HG03378 (cell line): ENCODE results near the gene CHN1.

Experiments used
- ATAC-seq: cut with Tn5 transposase; IDR thresholded peaks from one replicate; pipeline ENCODE4 v1.9.1; 2021; ENCODE audit warnings: mild to moderate bottlenecking, moderate library complexity; ENCODE audit not compliant: unreplicated experiment

The CHN1 gene

DNA sequence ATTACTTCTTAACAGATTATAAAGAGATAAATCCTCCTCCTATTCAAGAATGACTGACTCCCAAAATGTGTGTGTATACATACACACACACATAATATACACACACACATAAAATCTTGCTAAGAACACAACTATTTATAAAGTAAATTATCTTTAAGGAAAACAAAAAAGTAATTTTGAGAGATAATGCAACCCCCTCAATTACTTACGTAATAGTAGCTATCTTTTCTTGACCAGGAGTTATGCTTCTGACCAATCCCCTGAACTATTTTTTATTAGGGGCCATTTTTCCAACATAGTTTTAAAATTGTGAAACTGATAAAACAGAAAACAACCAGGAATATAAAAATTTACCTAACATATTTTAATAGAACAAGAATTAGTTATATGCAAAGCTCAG lies 127.9 kb downstream of the CHN1 start:
- no peak for ATAC-seq

DNA sequence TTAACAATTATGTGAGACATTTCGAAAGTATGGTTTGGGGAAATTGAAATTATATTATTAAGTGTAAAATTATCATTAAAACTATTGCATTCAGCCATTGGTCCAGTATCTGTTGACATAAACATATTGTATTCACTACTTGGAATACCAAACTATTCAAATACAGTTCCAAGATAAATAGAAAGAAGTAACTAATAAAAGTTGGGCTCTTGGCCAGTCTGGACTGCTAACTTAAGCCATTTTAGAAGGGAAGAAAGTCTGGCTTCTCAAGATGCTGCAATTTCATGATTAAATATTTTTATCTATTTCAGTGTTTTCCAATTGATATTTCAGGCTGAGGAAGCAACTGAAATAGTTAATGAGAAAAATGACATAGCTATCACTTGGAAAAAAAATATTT lies 131.1 kb downstream of the CHN1 start:
- ATAC-seq: no peak

DNA sequence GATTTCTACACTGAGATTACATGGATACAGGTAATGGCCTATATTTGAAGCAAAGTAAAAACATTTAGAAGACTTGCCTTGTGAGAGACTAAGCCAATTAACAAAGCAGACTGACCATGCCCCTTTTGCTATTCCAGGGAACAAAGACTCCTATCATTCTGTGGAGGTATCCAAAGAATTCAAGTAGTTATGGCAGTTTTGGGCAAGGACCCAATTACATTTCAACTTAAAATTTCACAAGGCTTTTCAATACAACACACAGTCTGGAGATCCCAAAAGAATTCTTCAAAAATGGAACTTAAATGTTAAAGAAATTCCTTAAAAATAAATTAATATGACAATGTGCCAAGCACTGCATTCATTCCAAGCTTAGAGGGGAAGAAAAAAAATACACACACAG lies 131.7 kb downstream of the CHN1 start:
- ATAC-seq: no peak

DNA sequence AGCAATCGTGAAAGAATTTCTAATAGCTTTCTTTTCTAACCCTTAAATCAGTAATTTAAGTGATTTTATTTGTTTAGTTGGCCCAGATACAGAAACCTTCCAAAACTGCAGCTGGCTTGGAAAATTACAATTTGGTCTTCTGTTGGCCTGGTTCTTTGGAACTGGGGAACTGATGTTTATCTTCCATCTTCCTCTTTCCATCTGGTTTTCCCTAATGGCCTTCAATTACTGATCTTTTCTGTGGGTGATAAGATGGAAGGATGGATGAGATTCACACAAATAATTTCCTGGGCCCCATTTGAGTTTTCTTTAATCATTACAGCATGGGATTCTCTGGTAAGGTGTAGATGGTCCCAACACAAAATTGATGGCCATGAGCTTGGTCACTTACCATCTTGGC lies 134.4 kb downstream of the CHN1 start:
- ATAC-seq: no peak

DNA sequence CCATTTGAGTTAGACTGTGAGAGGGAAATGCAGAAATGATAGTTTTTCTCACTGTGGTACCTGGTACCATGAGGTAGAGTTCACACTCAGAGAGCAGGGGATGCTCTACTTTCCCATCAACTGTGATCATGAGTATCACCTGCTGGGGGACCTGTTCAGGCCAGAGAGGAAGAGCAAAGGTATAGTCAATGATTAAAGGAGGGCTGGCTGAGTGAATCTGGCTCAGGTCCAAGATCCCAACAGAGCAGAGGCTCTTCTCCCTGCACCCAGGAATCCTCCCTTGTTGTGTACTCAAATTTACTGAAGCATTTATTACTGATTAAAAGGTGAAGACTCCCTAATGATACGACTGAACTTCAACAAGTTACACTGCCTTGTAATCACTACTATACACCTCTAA lies 136.3 kb downstream of the CHN1 start:
- no peak for ATAC-seq

DNA sequence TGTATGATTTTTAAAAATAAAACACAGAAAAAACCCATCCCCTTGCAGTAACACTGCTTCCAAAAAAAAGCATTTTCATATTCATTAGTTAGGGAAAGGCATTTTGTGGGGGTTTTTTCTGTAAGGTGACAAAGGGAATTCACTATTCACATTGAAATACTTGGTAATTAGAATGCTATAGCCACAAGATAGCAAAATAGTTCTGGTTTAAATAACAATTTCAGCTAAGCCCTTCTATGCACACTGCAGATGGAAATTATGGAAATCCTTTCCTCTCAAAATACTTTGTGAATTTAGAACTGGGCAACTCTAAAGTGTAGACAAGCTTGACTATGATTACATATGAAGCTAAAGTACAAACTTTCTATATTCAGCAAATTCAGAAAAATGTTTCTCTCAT lies 138.8 kb downstream of the CHN1 start:
- ATAC-seq: no peak

DNA sequence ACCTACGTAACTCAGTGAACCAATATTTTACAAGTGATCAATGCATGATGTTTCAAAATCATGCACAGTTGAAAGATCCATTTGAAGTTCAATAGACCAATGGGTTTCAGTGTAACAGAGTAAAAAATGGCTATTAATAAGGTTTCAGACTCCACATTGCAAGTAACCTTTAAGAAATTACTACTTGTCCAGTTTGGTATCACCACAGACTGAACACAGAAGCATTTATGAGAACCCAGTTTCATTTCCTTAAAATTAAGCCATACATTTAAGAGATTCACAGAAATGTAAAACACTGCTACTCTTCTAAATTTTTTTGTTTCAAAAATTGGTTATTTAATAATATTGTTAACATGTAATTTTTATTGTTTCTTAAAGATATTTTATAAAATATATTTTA lies 142.0 kb downstream of the CHN1 start:
- ATAC-seq: no peak

DNA sequence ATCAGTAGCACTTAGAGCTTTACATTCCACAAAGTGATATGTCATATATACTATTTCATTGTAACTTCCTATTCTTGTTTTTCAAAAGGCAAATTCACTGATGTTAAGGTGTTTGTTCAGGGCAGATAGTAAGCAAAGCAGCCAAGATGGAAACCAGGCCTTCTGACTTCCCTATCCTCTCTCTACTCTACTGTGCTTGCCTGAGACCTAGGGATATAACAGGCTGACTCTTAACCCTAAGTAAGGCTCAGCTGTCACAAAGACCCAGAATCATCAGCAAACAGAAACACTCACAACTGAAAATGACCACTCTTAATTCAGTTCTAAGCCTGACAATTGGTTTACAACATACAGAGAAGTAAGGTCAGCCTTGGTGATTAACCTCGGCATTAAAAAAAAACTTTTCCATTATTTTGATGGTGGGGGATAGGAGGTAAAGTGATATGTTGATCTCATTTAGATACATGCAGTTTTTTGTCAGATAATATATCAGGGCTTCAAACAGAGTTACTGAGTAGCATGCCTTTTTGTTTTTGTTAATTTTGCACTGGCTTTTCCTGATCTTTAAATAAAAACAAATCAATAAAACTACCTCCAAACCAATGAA lies 145.5 kb downstream of the CHN1 start:
- no peak for ATAC-seq

DNA sequence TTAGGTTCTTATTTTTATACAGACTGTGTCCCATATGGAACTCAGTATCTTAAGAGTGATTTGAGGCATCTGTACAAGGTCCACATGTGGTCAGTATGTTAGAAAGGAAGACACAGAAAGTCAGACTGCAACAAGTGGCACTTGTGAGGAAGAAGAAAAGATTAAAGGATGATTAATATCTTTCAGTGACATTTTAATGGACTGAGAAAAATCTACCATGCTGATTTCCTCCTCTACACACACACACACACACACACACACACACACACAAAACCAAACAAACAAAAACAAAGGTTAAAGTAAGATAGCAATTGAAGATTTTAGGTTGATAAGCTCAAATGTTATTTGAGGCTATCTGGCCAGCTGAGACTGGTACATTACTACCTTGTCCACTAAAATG lies 146.4 kb downstream of the CHN1 start:
- no peak for ATAC-seq

DNA sequence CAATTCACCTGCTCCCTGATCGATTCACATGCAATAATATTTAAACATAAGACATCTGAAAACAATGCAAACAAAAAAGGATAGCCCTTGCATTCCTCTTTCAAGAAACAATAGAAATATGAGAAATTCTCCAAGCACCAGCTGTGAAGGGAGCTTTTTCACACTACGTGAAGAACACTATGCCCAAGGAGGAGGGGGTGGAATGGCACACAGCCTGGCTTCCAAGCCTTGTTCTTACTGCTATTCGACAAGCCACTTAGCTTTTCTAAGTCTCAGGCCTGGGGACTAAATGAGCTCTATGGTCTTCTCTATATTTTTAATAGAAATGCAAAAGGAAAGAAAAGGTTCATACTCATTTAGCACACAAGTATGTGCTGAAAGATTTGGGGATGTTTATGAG lies 148.7 kb downstream of the CHN1 start:
- no peak for ATAC-seq

DNA sequence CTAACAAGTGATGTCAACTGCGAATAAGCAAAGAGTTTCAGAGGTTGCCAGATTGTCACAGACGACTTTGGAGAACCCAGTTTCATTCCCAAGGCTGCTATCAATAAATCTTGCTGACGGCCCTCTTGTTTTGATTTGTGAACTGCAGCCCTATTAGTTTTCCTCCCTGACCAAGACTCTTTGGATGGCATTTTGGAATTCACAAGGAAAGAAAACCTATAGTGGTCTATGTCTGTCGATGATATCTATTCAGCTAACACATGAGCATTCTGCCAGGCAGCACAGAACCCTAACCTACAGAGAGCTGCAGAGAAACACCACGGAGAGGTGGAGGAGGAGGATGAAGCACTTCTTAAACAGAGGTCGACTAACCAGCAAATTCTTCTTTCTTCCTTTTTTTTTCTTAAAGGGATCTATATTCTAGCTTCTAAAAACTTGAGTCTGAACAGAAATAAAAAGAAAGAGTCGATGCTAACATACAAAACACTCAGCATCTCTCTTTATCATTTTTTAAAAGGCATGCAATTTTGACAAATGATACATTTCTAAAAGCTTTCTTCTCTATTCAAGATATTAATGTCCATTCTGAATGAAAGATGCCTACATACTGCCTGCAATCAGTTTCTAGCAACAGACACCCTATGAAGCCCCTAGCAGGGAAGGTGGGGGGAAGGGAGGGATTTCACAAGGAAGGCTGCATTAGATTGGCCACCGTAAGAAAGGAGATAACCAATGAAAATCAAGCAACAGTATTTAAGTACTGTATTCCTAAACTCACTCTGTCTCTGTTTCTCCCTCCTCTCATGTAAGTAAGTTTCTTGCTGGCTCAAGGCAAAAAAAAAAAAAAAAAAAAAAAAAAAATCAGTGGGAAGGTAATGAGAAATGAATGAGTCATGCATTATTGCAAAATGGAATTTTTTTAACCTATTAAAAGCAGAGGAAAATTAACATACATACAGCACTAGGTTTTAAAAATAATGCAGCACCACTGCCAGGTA lies 157.9 kb downstream of the CHN1 start:
- ATAC-seq: no peak

DNA sequence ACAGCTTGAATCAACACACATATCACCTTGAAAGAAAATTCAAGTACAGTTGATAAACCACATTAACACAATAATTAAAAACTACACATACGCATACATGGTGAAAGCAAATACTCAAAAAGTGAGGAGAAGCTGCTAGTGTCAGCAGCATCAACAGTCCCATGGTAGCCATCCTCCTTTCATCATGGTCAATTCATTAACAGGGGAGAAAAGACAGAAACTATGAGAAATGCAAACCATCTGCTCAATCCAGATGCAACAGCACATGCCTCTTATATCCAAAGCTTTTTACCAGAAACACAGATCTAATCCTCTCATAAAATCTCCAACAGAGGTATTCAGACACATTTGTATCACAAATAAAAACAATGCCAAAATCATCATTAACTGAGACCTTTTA lies 159.0 kb downstream of the CHN1 start:
- no peak for ATAC-seq

DNA sequence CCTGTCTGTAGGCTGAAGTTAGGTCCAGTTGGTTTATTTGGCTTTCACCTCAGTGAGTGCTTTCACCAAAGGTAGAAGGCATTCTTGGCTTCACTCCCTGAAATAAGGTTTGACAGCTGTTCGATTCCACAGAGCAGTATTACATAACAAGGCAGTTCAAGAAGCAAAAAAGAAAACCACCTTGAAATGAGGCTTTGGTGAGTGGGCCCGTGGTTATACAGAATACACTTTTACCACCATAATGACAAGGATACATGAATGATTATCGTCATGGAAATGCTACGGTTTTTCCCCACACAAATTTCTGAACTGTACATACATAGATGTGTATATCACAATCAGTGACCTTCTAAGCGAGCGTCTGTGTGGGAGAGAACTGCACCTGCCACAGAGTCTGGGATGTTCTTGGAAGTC lies 160.9 kb downstream of the CHN1 start:
- ATAC-seq: no peak

DNA sequence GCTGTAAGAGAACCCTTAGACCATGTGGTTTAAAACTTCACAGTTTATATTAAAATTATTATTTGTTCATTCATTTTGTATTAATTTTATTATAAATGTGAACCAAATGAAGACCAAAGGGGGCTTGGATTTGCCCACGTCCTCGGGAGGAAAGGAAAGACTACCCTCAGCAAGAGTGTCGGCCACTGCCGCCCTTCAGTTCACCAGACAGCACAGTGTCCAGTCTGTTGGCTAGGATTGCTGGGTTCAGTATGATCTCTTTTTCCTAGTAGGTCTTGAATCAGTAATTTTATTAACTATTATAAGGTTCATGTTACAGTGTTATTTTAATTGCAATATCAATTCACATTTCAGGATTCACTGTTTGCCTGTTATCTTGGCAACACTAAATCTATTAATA lies 162.7 kb downstream of the CHN1 start:
- no peak for ATAC-seq

DNA sequence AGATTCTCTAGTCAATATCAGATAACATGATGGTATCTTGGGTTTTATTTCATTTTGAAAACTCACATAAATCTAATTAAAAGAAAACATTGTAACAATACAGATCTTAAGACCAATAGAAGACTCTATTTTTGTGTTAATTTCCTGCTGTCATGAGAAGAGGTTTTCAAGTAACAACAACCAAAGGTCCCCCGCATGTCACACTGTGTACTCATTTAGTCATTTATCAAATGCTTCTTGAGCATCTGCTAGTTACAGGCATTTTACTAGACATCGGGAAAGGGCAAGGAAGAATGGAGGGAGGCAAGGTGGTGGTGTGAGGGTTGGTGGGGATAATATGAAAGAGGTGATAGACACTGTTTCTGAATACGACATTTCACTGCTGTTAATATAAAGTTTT lies 163.2 kb downstream of the CHN1 start:
- ATAC-seq: no peak

DNA sequence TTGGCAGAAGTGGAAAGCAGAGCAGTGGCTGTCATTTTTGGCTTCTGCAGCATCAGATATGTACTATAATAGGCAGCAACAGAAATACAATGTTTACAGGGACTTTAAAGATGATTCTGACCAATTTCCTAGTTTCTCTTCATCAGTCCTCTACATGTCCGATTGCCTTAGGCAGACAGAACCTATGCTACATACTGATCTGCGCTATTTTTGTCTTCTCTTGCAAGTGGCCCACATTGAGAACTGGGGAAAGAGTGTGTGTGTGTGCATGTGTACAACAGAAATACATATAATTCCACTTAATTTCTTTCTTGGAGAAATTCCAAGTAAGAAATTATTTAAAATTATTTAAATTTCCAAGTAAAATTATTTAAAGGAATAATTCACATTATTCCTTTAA lies 163.8 kb downstream of the CHN1 start:
- no peak for ATAC-seq

DNA sequence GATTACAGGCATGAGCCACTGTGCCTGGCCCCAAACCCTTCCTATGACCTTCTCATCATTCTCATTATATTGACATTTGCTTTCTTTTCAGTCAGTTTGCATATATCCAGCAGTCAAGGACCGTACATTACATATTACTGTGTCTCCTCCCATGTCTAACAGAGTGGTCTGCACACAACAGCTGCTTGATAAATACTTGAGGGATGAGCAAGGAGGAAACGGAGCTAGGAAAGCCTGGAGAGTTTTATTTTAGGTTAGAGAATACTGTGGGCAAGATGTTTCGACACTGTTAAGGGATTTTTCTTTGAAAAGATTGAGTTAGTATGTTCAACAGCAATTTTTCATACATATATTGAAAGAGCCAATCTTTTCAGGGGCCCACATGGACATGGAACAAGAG lies 164.7 kb downstream of the CHN1 start:
- no peak for ATAC-seq

DNA sequence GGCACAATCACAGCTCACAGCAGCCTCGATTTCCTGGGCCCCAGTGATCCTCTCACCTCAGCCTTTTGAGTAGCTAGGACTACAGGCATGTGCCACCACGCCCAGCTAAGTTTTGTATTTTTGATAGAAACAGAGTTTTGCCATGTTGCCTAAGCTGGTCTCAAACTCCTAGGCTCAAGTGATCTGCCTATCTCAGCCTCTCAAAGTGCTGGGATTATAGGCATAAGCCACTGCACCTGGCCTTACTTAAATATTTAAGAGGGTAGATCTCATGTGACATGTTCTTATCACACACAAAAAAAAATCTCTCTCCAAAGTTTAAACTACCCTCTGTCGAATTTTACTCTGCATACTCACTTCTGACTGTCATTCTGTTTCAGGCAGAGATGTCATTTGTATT lies 165.5 kb downstream of the CHN1 start:
- no peak for ATAC-seq

DNA sequence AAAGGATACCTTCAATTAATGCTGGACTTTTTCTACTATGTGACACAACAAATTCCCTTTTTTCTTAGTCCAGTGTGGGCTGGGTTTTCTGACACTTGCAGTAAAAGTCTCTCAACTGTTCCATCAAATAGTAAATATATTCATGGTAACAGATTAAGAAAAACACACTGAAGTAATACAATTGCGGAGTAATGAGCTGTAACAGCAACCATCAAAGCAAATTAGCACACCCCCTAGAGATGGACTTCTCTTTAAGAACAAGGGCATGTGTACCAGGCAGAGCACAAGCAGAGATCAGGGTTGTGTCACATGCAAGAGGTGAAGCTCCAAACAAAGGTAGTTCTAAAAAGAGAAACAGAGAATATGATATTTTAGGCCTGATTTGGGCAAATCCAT lies 168.2 kb downstream of the CHN1 start:
- no peak for ATAC-seq

DNA sequence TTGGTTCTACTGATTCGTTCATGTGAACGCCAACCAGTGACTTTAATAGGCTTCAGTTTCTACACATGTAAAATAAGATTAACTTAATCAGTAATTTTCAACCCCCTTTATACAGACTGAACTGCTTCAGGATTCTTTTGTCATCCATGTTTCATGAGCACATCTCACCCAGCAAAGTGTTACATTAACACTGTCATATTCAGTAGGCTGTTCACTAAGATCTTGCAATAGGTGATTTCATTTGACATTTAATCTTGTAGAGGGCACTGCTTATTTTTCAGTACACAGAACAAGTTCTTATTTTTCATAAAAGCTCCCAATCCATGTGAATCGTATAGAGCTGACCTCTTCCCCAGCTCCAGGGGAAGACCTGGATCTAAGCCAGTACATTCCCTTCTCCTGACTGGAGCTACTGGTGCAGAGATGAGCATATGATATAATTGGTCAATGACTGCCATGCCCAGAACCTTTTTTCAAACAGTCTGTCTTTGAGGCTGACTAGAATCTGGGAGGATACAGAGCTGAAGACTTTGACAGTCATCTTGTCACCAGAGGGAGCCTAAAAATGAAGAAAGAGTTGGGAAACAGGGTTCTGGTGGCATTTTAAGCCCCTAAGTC lies 168.7 kb downstream of the CHN1 start:
- ATAC-seq: no peak

DNA sequence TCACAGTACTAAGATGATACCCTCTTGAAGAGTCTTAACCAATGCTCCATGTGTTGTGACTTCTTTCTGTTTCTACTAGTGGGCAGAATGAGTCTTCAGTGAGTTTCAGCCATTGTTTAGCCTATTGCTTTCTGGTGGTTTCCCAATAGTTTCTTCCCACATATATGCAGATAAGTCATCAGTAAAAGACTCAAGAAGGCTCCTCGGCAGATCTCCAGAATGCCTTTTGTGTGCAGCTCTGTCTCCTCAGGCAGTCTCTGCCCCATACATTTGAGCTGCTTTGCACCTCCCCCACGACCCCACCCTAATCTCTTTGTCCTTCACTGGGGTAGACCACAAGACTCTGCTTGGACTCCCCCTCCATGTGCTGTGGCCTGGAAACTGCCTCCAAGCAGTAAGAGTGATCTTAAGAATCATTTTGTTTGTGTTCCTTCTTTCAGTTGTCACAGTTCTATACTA lies 169.4 kb downstream of the CHN1 start:
- no peak for ATAC-seq

DNA sequence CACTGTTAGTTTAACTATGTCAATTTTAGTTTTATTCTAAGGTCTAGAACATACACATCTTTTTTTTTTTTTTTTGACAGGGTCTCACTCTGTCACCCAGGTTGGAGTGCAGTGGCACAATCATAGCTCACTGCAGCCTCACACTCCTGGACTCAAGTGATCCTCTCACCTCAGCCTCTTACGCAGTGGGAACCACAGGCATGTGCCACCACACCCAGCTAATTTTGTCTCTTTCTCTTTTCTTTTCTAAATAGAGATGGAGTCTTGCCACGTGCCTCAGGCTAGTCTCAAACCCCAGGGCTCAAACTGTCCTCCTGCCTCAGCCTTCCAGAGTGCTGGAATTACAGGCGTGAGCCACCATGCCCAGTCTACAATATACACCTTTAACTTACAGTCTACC lies 171.4 kb downstream of the CHN1 start:
- no peak for ATAC-seq
